HTR-8/SVneo (cell line): Measurements from ENCODE around the gene REV1.

ENCODE experiments used
- DNase-seq: peaks from one replicate; pipeline ENCODE4 v3.0.0; 2011; ENCODE audit warnings: low spot score, mixed read lengths; ENCODE audit not compliant: insufficient read length
- FAIRE-seq: peaks from 2 replicates; lab custom pipeline; 2011; peaks lifted over from hg19 to GRCh38; lab: Jason Lieb, UNC

The REV1 gene

GRCh38 chr2:99410276-99410675, 79.5 kb downstream of the REV1 start:
- no peak for FAIRE-seq
- no peak for DNase-seq

GRCh38 chr2:99406137-99406536, 83.7 kb downstream of the REV1 start:
- FAIRE-seq = no peak
- no peak for DNase-seq

GRCh38 chr2:99404797-99405669, 84.8 kb downstream of the REV1 start:
- FAIRE-seq = no peak
- no peak for DNase-seq

- FAIRE-seq (no peak), DNase-seq (no peak)
These were observed 85.6 kb downstream of the REV1 start for GRCh38 chr2:99404039-99404796.

GRCh38 chr2:99403524-99403923, 86.3 kb downstream of the REV1 start:
- DNase-seq = no peak
- no peak for FAIRE-seq

GRCh38 chr2:99403084-99403483, 86.7 kb downstream of the REV1 start:
- no peak for FAIRE-seq
- DNase-seq = no peak

GRCh38 chr2:99401841-99402240, 88.0 kb downstream of the REV1 start:
- FAIRE-seq = no peak

GRCh38 chr2:99399795-99400194, 90.0 kb downstream of the REV1 start:
- no peak for DNase-seq
- FAIRE-seq = no peak

More at GRCh38 chr2:99401841-99402240, 88.0 kb downstream of the REV1 start:
- DNase-seq = no peak

- DNase-seq (no peak), FAIRE-seq (no peak)
These were observed 90.8 kb downstream of the REV1 start for GRCh38 chr2:99399063-99399462.

GRCh38 chr2:99398303-99398702, 91.5 kb downstream of the REV1 start:
- DNase-seq (no peak), FAIRE-seq (no peak)

GRCh38 chr2:99397266-99397920, 92.4 kb downstream of the REV1 start:
- no peak for FAIRE-seq

GRCh38 chr2:99395589-99396130, 94.2 kb downstream of the REV1 start:
- no peak for FAIRE-seq

More at GRCh38 chr2:99397266-99397920, 92.4 kb downstream of the REV1 start:
- no peak for DNase-seq

GRCh38 chr2:99389946-99390345, 99.9 kb downstream of the REV1 start:
- DNase-seq (no peak), FAIRE-seq (no peak)

More at GRCh38 chr2:99395589-99396130, 94.2 kb downstream of the REV1 start:
- no peak for DNase-seq

- no peak for FAIRE-seq
These were observed 100.4 kb downstream of the REV1 start for GRCh38 chr2:99389371-99389770.

GRCh38 chr2:99388892-99389291, 100.9 kb downstream of the REV1 start:
- DNase-seq = no peak
- FAIRE-seq = no peak

More at GRCh38 chr2:99389371-99389770, 100.4 kb downstream of the REV1 start:
- no peak for DNase-seq

GRCh38 chr2:99386011-99386410, 103.8 kb downstream of the REV1 start:
- FAIRE-seq = no peak

GRCh38 chr2:99382143-99382542, 107.7 kb downstream of the REV1 start:
- FAIRE-seq (no peak), DNase-seq (no peak)

More at GRCh38 chr2:99386011-99386410, 103.8 kb downstream of the REV1 start:
- DNase-seq = no peak

GRCh38 chr2:99380376-99381010, 109.3 kb downstream of the REV1 start:
- no peak for FAIRE-seq

GRCh38 chr2:99377879-99378278, 111.9 kb downstream of the REV1 start:
- FAIRE-seq = no peak
- DNase-seq = no peak

More at GRCh38 chr2:99380376-99381010, 109.3 kb downstream of the REV1 start:
- no peak for DNase-seq
